DMS114 treated with DMSO at 0.1 percent for 48 hours (cell line): Measurements from ENCODE around the gene COQ8A.

Experiments used
- DNase-seq: peaks from one replicate; lab custom pipeline; 2025; ENCODE audit not compliant: unreplicated experiment; lab: John Stamatoyannopoulos, UW

Gene COQ8A

DNA sequence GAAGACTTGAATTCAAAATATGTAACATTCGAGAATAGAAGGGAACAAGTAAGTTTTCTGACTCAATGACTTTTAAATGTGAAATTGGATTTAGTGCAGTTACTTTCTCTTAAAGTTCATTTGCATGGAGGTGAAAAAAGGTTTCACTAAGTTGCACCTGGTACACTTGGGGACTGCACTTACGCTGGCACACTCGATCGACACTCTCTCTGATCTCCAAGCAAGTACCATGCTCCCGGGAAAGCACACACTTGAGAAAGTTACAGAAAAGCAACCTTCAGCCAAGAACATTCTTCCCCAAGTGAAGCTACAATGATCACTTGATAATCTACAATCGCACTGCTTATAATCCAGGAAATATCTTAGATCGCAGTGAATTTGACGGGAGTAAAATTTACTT, 63.1 kb downstream of the COQ8A start:
- no peak for DNase-seq

DNA sequence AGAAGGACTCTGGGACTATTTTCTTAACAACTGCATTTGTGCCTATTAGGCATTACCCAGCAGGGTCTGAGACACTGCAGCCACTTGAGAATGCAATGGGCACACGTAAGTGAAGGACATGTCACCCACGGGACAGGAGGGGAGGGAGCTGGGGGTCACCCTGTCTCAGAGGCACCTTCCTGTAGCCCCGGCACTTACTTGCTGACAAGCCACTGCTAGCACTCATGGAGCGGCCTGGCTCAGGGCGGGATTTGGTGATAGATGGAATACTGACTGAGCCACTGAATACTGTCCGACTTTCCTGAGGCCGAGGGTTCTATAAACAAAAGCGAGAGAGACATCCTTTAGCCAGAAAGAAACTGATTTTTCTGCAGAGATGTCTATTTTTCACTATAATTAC, 64.7 kb downstream of the COQ8A start:
- no peak for DNase-seq

DNA sequence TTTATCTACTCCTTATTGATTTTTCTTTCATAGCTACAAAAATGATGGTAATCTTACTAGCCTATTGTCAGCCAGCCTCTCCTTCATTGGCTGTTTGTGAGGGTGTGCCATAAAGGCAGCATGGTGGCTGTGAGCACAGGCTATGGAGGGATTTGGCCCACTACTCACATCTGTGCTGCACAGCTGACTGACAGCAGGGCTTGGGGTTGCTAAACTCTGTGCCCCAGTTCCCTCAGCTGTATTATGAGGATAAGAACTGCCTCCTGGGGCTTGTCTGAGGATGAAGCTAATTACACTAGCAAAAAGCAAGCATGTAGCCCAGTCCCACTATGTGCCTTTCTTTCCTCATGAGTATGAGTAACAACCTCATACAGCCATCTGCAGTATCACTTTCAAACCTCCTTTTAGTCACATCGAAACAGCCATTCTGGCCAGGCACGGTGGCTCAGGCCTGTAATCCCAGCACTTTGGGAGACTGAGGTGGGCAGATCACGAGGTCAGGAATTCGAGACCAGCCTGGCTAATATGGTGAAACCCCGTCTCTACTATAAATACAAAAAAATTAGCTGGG, 66.2 kb downstream of the COQ8A start:
- DNase-seq, result no peak

DNA sequence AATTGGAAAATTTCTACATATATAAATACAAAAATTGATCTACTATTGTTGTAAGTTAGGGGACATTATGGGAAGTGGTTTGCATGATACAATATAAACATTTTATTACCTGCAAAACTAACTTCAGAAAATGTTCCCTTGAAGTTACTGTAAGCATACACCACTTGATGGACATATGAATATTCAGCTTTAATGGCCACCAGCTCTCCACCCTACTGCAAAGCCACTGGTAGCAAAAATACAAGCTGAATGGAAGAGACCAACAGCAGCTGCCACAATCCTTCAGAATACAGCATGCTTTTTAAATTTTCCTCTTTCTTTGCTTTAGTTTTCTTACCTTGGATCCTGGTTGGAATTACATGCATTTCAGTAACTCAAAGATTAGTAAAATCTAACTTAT, 69.8 kb downstream of the COQ8A start:
- no peak for DNase-seq

DNA sequence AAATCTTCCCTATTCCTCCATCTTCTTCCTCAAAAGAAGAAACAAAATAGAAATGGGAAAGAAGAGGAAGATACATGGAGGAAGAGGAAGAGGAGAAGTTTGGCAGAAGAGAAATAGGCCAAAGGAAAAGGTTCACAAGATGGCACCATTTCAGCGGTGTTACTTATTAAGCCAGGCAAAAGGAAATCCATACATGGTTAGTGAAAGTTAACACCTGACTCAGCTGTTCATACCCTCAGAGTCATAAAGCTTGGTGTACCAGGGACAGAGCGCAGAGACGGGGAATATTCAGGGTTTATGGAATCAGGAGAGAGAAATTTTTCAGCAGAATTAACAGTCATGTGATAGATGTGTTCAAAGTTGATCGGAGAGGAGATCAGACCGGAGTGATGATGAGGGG, 70.6 kb downstream of the COQ8A start:
- DNase-seq, result no peak

DNA sequence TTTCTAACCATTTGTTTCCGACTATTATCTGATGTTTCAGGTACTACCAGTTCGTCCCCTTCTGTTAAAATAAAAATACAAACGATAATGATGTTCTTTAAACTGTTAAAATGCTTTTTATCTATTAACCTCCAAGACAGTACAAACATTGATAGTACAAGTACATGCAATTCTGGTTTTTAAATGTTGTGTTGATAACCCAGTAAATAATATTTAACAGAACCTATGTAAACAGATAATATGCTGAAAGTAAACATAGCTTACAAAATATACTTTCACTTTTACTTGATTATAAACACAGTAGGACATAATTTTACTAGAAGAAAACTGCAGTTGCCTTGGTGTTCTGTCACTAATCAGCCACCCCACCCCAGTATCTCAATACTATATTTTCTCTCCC, 76.9 kb downstream of the COQ8A start:
- DNase-seq, result no peak

DNA sequence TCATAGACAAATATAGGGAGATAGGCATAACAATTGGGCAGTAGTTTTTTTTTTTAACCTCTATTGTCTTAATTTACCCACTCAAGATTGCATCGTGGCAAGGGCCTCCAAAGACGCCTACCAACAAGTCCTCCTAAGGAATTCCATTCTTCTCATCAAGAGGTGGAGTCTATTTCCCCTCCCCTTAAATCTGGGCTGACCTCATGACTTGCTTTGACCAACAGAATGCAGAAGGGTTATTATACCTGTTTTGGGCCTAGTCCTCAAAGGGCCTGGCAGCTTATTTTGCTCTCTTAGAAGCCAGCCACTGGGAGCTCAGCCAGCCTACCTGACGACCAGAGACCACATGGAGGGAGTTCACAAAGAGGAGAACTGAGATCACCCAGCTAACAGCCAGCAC, 92.3 kb downstream of the COQ8A start:
- no peak for DNase-seq

DNA sequence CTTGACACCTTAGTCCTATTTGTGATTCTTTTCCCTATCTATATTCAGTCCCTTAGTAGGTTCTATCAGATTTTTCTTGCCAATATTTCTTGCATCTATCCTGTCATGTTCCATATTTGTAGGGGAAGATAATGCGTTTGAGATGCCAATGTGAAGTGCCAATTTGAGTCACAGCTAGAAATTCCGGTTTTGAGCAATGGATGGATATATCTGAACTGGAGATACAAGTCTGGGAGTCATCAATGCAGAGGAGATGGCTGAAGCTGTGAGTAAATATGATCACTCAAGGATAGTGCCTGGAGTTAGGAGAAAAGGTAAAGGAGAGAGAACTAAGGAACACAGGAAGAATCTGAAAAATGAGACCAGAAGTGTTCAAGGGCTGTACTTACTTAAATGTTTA, 93.8 kb downstream of the COQ8A start:
- no peak for DNase-seq

DNA sequence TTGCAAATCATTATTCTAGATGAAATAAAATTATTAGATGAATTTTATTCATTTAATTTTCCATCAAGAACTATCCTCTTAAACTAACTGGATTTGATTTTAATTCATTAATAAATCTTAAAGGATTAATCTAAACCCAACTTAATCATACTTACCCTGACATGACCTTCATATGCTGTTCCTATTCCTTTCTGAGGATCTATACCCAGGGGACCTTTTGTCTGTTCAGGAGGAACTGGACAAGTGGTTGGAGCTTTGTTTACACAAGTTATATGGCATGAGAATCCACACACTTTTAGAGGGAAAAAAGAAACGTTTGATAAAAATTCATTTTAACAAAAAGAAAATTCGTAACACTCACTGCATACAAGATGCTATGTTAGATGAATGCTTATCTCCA, 95.2 kb downstream of the COQ8A start:
- DNase-seq, result no peak

DNA sequence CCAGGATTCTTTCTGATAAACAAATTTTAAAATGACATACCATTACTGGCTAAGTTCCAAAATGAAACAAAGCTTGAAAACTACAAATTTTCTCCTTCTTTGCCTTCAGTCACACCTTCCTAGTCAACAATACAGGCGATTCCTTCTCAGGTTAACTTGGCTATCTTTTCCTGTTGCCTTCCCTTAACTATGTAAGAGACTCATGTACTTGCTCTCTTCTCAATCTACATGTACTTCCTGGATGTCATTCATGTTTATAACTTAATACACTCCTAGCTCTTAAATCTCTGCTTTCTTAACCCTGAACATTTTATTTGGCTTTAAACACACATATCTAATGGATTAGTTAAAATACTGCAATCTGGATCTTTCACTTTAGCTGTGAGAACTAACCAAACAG, 97.0 kb downstream of the COQ8A start:
- DNase-seq, result no peak
